SW480 (cell line): ENCODE measurements around the gene CHMP4A.
A peak's percentile ranks its signal among the peaks of the same experiment; 100 is the strongest.
"Not testable (repeated sequence)": the region's sequence is repeated elsewhere in the genome, so short reads cannot be mapped to it uniquely, and the experiment has no call there.

Source experiments
- DNase-seq: peaks from one replicate; pipeline ENCODE4 v3.0.0-alpha.2; 2016; ENCODE audit warnings: low spot score

Gene CHMP4A

GRCh38 chr14:24222987-24223386 lies 9.7 kb upstream of the CHMP4A start:
- DNase-seq: not testable (repeated sequence)

GRCh38 chr14:24219521-24219920 lies 6.2 kb upstream of the CHMP4A start:
- DNase-seq: no peak

GRCh38 chr14:24219080-24219479 lies 5.8 kb upstream of the CHMP4A start:
- DNase-seq: no peak

GRCh38 chr14:24216876-24217275 lies 3.6 kb upstream of the CHMP4A start:
- not testable (repeated sequence) for DNase-seq

GRCh38 chr14:24216345-24216699 lies 3.0 kb upstream of the CHMP4A start:
- DNase-seq: no peak

- peak; percentile 87 for DNase-seq
Observed at GRCh38 chr14:24215495-24216344, 2.4 kb upstream of the CHMP4A start, which contains the start of gene MDP1. Gene MDP1, minus strand, starts transcription at chr14:24216066. Its CDS starts 111 bp downstream, at chr14:24215955.

- DNase-seq: no peak
Observed at GRCh38 chr14:24213866-24214662, 776 bp upstream of the CHMP4A start.

- DNase-seq: no peak
Observed at GRCh38 chr14:24211311-24211710, 2.0 kb downstream of the CHMP4A start.

GRCh38 chr14:24207625-24208024 lies 5.7 kb downstream of the CHMP4A start:
- DNase-seq: no peak

GRCh38 chr14:24207104-24207551 lies 6.2 kb downstream of the CHMP4A start:
- DNase-seq: no peak

GRCh38 chr14:24206260-24207103 lies 6.8 kb downstream of the CHMP4A start:
- DNase-seq: no peak

- DNase-seq: no peak
Observed at GRCh38 chr14:24204163-24205146, 8.8 kb downstream of the CHMP4A start.

- not testable (repeated sequence) for DNase-seq
Observed at GRCh38 chr14:24203249-24203886, 9.9 kb downstream of the CHMP4A start.

GRCh38 chr14:24202538-24202937 lies 10.8 kb downstream of the CHMP4A start:
- DNase-seq: not testable (repeated sequence)

- DNase-seq: no peak
Observed at GRCh38 chr14:24198814-24199524, 14.3 kb downstream of the CHMP4A start.

GRCh38 chr14:24197056-24197450 lies 16.2 kb downstream of the CHMP4A start:
- no peak for DNase-seq

- DNase-seq: peak; percentile 26
Observed at GRCh38 chr14:24196071-24197055, 16.9 kb downstream of the CHMP4A start.
